Peyer's patch (tissue), 4 donors: Measurements from ENCODE around the gene PTTG1IP. TPM values are rescaled to one million over a fixed set of nuclear protein-coding genes. Genes with fewer than 3 reads are reported as not detected.

Experiments used
- DNase-seq, 3 donors: peaks; one replicate each; pipeline ENCODE4 v3.0.0-alpha.2; 2017 to 2019
- H3K27ac ChIP-seq, 4 donors: fragments of 200-600 bp; sonication (generic); one replicate each; pipeline ENCODE4 v1.5.1; 2016 to 2019
- H3K27me3 ChIP-seq, 2 donors: fragments of 200-600 bp; sonication (generic); one replicate each; pipeline ENCODE4 v1.5.1; 2019
- H3K36me3 ChIP-seq, 3 donors: fragments of 200-600 bp; sonication (generic); one replicate each; pipeline ENCODE4 v1.5.1; 2016 to 2019
- H3K4me1 ChIP-seq, 4 donors: fragments of 200-600 bp; sonication (generic); one replicate each; pipeline ENCODE4 v1.5.1; 2016 to 2019
- H3K4me3 ChIP-seq, 4 donors: fragments of 200-600 bp; sonication (generic); 1 replicate in 3 of 4; 2 replicates in 1 of 4; pipeline ENCODE4 v1.5.1; 2016 to 2019; ENCODE audit warnings: mild to moderate bottlenecking in 1 of 4
- H3K9me3 ChIP-seq, 4 donors: fragments of 200-600 bp; sonication (generic); one replicate each; pipeline ENCODE4 v1.5.1; 2016 to 2019; ENCODE audit warnings: mild to moderate bottlenecking in 1 of 4
- CTCF ChIP-seq, 6 experiments: fragments of 450-650 bp in 4 of 6; fragments of 200-600 bp in 2 of 6; sonication (generic) in 1 of 6; IDR thresholded peaks; one replicate each; pipeline ENCODE4 v1.5.1; 2017 to 2019; ENCODE audit warnings: antibody characterized with exemption in 6 of 6, mild to moderate bottlenecking in 3 of 6, moderate library complexity in 1 of 6
- POLR2A ChIP-seq, 2 donors: fragments of 450-650 bp; IDR thresholded peaks; one replicate each; pipeline ENCODE4 v1.5.1; 2017; ENCODE audit warnings: antibody characterized with exemption in 2 of 2, mild to moderate bottlenecking in 2 of 2, moderate library complexity in 2 of 2
- total RNA-seq, 4 donors: library from RNA; depleted of rRNA; stranded (reverse); fragments of >200 nt; gene quantifications; one replicate each; pipeline ENCODE4 v1.1.0, GENCODE V29; 2016

PTTG1IP gene
- total RNA-seq, 4 donors from 2014 or later = 69.3 to 495 (median 390) TPM

GRCh38 chr21:44886113-44887075, 12.9 kb upstream of the PTTG1IP start:
- TF ChIP-seq CTCF (IDR thresholded peaks at IDR 0.05) (no peak), POLR2A (IDR thresholded peaks at IDR 0.05) (no peak)
- Histone ChIP-seq H3K36me3 (no peaks in the 10 kb centered on the region), H3K9me3 (no peaks in the 10 kb centered on the region), H3K4me3 (no peak overlapping the region), H3K4me1 (peaks cover 0 to 4% (median 1%) of the 10 kb centered on the region in 4 donors), H3K27ac (no peak overlapping the region), H3K27me3 (no peaks in the 10 kb centered on the region)
- no peak for DNase-seq

- Histone ChIP-seq H3K27ac (no peak overlapping the region), H3K27me3 (no peaks in the 10 kb centered on the region)
- no peak for TF ChIP-seq CTCF (IDR thresholded peaks at IDR 0.05)
- no peak for TF ChIP-seq POLR2A (IDR thresholded peaks at IDR 0.05)
Measured at GRCh38 chr21:44885615-44886014, 12.1 kb upstream of the PTTG1IP start.

GRCh38 chr21:44884097-44884496, 10.6 kb upstream of the PTTG1IP start:
- Histone ChIP-seq H3K27ac (no peak overlapping the region), H3K4me3 (no peak overlapping the region), H3K36me3 (no peaks in the 10 kb centered on the region), H3K27me3 (no peaks in the 10 kb centered on the region), H3K4me1 (peaks cover 0 to 15% (median 11%) of the 10 kb centered on the region in 4 donors), H3K9me3 (no peaks in the 10 kb centered on the region)
- TF ChIP-seq CTCF (IDR thresholded peaks at IDR 0.05) (no peak), POLR2A (IDR thresholded peaks at IDR 0.05) (no peak)
- no peak for DNase-seq

More at GRCh38 chr21:44885615-44886014, 12.1 kb upstream of the PTTG1IP start:
- Histone ChIP-seq H3K9me3 (no peaks in the 10 kb centered on the region), H3K4me1 (peaks cover 0 to 8% (median 6%) of the 10 kb centered on the region in 4 donors), H3K4me3 (no peak overlapping the region), H3K36me3 (no peaks in the 10 kb centered on the region)
- no peak for DNase-seq

- no peaks in the 10 kb centered on the region for H3K9me3 ChIP-seq
- H3K27ac ChIP-seq = no peak overlapping the region
- no peak for DNase-seq
- peaks cover 0 to 17% (median 11%) of the 10 kb centered on the region in 4 donors for H3K4me1 ChIP-seq
- TF ChIP-seq POLR2A (IDR thresholded peaks at IDR 0.05) (no peak), CTCF (IDR thresholded peaks at IDR 0.05) (no peak)
- H3K4me3 ChIP-seq = no peak overlapping the region
- H3K36me3 ChIP-seq = no peaks in the 10 kb centered on the region
- no peaks in the 10 kb centered on the region for H3K27me3 ChIP-seq
Measured at GRCh38 chr21:44883250-44883649, 9.8 kb upstream of the PTTG1IP start.

GRCh38 chr21:44881198-44881872, 7.8 kb upstream of the PTTG1IP start:
- no peaks in the 10 kb centered on the region for H3K36me3 ChIP-seq
- H3K9me3 ChIP-seq = no peaks in the 10 kb centered on the region
- TF ChIP-seq CTCF (IDR thresholded peaks at IDR 0.05) (no peak), POLR2A (IDR thresholded peaks at IDR 0.05) (no peak)
- H3K4me1 ChIP-seq = peaks cover 0 to 17% (median 11%) of the 10 kb centered on the region in 4 donors
- peak overlapping the region in 3 of 4 donors; percentile 27 to 51 (median 44) for H3K27ac ChIP-seq
- H3K4me3 ChIP-seq = no peak overlapping the region
- H3K27me3 ChIP-seq = no peaks in the 10 kb centered on the region
- DNase-seq = no peak
